WERI-Rb-1 (cell line): ENCODE data around the gene TRIL.

Experiments
- DNase-seq: peaks from one replicate; pipeline ENCODE4 v3.0.0-alpha.2; 2020
- H3K27ac ChIP-seq: fragments of 250-450 bp; sonication (Bioruptor Pico); 2 replicates; pipeline ENCODE4 v1.5.1; 2020; ENCODE audit warnings: mild to moderate bottlenecking, moderate library complexity
- H3K27me3 ChIP-seq: fragments of 250-450 bp; sonication (Bioruptor Pico); 2 replicates; pipeline ENCODE4 v1.5.1; 2021; ENCODE audit warnings: mild to moderate bottlenecking, low read depth, moderate library complexity; ENCODE audit not compliant: insufficient read depth, severe bottlenecking
- H3K36me3 ChIP-seq: fragments of 250-450 bp; sonication (Bioruptor Pico); 2 replicates; pipeline ENCODE4 v1.5.1; 2020; ENCODE audit warnings: mild to moderate bottlenecking, moderate library complexity
- H3K4me3 ChIP-seq: 2 replicates; pipeline ENCODE4 v1.5.1; 2011; ENCODE audit warnings: low read depth, mild to moderate bottlenecking, control low read depth, low read length
- H3K9me3 ChIP-seq: fragments of 250-450 bp; sonication (Bioruptor Pico); 2 replicates; pipeline ENCODE4 v1.5.1; 2021; ENCODE audit warnings: mild to moderate bottlenecking, moderate library complexity; ENCODE audit not compliant: severe bottlenecking
- TF ChIP-seq, protein P1 (sequence below): IDR thresholded peaks from 2 replicates; pipeline ENCODE4 v1.5.1; 2011; ENCODE audit warnings: low read depth, mild to moderate bottlenecking, control low read depth, inconsistent platforms, low read length

The TRIL gene

DNA sequence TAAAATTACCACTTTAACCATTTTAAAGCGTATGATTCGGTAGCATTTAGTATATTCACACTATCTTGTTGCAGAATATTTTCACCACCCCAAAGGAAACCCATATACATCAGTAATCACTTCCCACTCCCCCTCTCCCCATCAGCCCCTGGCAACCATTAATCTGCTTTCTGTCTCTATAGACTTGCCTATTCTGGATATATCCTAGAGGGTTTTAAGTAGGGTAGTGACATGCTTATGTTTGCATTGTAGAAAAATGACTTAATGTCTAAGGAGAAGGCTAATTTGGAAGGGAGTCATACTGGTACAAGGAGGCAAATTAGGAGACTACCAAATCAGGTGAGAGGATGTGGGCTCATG, 42.6 kb upstream of the TRIL start:
- Histone ChIP-seq H3K4me3 (no peak overlapping the region), H3K36me3 (no peaks in the 10 kb centered on the region), H3K27ac (no peak overlapping the region), H3K27me3 (peaks cover 60% of the 10 kb centered on the region), H3K9me3 (no peaks in the 10 kb centered on the region)
- TF ChIP-seq, protein P1, sequence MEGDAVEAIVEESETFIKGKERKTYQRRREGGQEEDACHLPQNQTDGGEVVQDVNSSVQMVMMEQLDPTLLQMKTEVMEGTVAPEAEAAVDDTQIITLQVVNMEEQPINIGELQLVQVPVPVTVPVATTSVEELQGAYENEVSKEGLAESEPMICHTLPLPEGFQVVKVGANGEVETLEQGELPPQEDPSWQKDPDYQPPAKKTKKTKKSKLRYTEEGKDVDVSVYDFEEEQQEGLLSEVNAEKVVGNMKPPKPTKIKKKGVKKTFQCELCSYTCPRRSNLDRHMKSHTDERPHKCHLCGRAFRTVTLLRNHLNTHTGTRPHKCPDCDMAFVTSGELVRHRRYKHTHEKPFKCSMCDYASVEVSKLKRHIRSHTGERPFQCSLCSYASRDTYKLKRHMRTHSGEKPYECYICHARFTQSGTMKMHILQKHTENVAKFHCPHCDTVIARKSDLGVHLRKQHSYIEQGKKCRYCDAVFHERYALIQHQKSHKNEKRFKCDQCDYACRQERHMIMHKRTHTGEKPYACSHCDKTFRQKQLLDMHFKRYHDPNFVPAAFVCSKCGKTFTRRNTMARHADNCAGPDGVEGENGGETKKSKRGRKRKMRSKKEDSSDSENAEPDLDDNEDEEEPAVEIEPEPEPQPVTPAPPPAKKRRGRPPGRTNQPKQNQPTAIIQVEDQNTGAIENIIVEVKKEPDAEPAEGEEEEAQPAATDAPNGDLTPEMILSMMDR: no peak
- no peak for DNase-seq

DNA sequence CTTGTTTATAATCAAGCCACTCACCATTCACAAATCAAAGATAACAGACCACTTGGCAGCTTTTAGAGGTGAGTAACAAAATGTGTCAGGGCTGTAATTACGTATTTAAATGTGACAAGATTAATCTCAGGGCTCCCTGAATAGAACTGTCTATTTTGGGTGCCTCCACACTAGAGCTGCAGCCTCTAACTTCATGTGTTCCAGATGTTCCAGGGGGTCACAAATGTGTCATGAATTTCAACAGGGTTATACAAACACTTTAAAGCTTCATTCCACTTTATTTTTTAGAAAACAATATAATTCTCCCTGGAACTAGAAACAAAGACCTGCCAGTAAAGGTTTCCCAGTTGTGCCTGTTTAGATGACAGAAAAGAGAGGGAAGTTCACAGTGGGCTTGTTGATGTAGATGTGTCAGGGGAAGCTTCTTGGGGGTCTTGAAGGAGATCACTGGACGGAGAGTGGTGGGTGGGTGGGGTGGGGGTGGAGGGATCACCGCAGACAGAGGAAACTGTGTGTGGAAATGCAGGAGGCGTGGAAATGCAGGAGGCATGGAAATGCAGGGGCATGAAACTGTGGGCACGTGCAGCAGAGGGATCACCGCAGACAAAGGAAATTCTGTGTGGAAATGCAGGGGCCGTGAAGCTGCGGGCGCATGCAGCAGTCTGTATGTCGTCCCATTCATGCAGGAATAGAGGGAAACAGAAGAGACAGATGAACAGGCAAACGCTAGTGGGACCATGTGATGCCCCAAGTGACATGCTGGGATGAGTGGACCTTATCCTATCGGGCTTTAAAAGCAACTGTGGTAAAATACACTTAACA, 42.0 kb upstream of the TRIL start:
- H3K36me3 ChIP-seq: no peaks in the 10 kb centered on the region
- H3K4me3 ChIP-seq: no peak overlapping the region
- H3K27ac ChIP-seq: no peak overlapping the region
- DNase-seq: no peak
- TF ChIP-seq, protein P1: no peak
- H3K9me3 ChIP-seq: no peaks in the 10 kb centered on the region
- H3K27me3 ChIP-seq: peaks cover 62% of the 10 kb centered on the region

DNA sequence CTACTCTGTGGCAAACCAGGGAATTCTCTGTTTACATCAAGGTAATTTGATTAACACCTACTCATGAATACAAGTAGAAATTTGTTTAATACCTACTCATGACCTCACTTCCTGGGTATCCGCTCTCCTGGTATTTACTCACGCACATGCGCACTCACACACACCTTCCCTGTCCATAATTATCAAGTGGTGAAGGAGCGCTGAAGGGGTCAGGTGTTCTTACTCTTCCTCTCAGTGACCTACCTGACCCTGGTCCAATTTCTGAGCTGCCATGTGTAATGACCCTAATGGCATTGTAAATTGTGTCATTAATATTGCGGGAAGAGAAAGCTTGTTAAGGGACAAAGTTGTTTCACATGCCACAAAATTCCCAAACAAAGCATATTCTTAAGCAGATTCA, 41.3 kb upstream of the TRIL start:
- Histone ChIP-seq H3K36me3 (no peaks in the 10 kb centered on the region), H3K27ac (no peak overlapping the region), H3K27me3 (peaks cover 68% of the 10 kb centered on the region), H3K4me3 (no peak overlapping the region), H3K9me3 (no peaks in the 10 kb centered on the region)
- TF ChIP-seq, protein P1: no peak
- no peak for DNase-seq

DNA sequence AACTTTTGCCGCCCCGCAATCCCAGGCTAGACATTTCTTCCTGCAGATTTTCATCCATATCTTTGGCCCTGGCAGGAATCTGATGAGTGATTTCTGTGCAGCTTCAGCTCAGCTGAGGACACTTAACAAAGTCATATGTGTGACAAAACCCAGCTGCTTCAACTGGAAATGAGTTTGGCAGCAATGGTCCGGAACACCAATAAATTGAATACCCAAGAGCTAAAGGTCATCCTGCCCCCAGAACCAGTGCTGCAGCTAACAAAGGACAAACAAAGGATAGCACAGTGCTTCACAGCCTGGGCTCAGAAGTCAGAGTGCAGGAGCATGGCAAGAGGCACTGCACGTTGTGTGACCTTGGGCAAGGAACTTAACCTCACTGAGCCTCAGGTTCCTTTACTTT, 40.0 kb upstream of the TRIL start:
- Histone ChIP-seq H3K36me3 (no peaks in the 10 kb centered on the region), H3K27ac (no peak overlapping the region), H3K27me3 (peaks cover 72% of the 10 kb centered on the region), H3K4me3 (no peak overlapping the region), H3K9me3 (no peaks in the 10 kb centered on the region)
- TF ChIP-seq, protein P1: no peak
- no peak for DNase-seq

DNA sequence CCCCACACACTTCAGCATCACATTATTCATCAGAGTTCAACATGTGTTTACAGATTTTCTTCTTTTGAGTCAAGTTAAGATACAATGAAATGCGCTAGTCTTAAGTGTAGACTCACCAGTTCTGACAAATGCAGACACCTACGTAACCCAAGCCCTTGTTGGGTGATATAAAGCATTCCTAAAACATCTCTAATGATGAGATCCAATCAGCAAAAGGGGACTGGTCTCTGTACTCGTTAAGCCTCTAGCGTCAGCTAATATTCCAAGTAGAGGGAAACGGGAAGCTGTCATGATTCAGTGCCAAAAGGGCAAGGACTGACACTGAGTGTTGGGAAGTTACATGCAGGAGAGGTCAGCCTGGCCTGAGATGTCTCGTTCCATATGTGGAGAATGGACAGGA, 38.7 kb upstream of the TRIL start:
- DNase-seq: no peak
- H3K9me3 ChIP-seq: no peaks in the 10 kb centered on the region
- H3K4me3 ChIP-seq: no peak overlapping the region
- TF ChIP-seq, protein P1: no peak
- peaks cover 74% of the 10 kb centered on the region for H3K27me3 ChIP-seq
- H3K36me3 ChIP-seq: no peaks in the 10 kb centered on the region
- H3K27ac ChIP-seq: no peak overlapping the region

DNA sequence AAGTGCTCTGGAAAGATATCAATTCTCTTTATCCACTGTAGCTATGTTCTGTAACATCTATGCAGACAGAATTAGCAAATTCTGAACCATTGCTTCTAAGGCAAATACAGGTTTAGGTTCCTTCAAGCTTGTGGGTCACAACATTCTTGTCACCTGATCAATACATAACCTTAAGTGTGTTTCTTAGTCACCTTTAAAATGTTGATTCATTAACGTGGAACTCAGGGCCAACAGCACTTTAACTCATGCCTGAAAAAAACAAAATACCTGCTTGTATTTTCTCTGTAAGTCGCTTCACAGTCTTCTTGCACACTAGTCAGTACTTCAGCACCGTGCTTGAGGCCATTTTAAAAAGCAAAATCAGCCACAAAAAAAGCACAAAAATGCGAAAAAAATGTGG, 35.2 kb upstream of the TRIL start:
- no peak for DNase-seq
- Histone ChIP-seq H3K9me3 (no peaks in the 10 kb centered on the region), H3K27ac (no peak overlapping the region), H3K27me3 (peaks cover 57% of the 10 kb centered on the region), H3K4me3 (no peak overlapping the region), H3K36me3 (no peaks in the 10 kb centered on the region)
- TF ChIP-seq, protein P1: no peak
